Measurements from ENCODE around the gene AKNAD1.

GRCh38 chr1:108858230-108858950 lies 1.5 kb upstream of the AKNAD1 start:
- TF ChIP-seq SIN3A (IDR thresholded peaks at IDR 0.05; ENCODE audit: borderline replicate concordance, insufficient read depth, low read length): no peak
- TF ChIP-seq POLR2AphosphoS5 (IDR thresholded peaks at IDR 0.05; ENCODE audit: low read depth, low read length): no peak

All from PFSK-1 (cell line).